Inferior parietal cortex (tissue), 1 donor: ENCODE measurements around the gene SERPINB5.

ENCODE experiments used
- DNase-seq: peaks from one replicate; pipeline ENCODE4 v3.0.0-alpha.2; 2016; ENCODE audit errors: extremely low spot score

The SERPINB5 gene

GRCh38 chr18:63468575-63468974, 8.2 kb upstream of the SERPINB5 start:
- no peak for DNase-seq

DNA sequence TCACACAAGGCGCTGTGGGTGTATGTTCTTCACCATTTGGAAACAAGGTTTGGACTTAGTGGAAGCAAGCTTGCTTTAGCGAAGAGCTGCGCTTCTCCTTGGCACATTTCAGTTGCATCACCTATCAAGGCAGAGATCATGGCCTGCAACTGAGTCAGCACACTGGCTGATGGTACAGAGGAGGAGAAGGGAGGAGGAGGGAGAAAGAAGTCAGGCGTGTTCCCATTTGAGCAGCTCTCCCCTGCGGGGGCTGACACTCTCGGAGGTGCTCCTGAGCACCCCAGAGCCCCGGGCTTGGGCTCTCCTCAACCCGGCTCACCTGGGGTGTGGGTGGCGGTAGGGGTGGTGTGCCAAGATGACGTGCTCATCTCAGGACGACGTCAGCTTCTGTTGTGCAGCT, 6.0 kb upstream of the SERPINB5 start:
- DNase-seq: no peak

- no peak for DNase-seq
Measured at GRCh38 chr18:63472380-63472779, 4.4 kb upstream of the SERPINB5 start.

DNA sequence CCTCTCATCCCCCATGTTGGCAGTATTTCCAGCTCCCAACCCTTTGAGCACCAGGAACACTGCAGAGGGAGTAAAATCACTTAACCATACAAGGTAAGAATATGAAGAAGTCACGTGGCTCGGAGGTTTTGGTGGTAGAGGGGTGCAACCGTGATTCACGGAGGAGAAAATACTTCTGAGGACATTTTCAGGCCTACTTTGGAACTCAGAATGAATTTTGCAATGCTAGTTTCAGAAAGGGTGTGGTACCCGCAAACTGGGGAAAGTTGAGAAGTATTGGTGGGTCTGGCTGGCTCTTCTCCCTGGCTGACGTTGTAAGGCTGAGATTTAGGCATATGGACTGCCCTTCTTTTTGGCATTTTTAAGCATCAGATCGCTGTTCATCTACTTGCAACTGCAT, 442 bp downstream of the SERPINB5 start:
- no peak for DNase-seq

GRCh38 chr18:63477968-63478367, 1.2 kb downstream of the SERPINB5 start:
- DNase-seq: no peak

DNA sequence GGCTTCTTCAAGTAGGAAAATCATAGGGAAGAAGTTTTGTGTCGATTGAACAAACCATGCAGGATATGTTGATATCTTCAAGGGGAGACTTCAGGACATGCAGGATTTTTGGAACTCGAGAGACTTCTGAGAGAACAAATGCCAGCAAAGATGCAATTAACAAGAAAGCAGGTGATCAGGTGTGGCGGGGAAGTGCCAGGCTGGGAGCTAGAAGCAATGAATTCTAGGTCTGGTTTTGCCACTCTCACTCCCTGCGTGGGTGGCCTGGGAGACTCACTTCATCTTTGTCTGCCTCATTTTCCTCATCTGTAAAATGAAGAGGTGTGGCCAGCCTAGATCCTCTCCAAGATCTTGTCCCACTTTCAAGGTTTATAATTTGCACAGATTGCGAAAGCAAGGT, 3.1 kb downstream of the SERPINB5 start:
- DNase-seq: no peak

DNA sequence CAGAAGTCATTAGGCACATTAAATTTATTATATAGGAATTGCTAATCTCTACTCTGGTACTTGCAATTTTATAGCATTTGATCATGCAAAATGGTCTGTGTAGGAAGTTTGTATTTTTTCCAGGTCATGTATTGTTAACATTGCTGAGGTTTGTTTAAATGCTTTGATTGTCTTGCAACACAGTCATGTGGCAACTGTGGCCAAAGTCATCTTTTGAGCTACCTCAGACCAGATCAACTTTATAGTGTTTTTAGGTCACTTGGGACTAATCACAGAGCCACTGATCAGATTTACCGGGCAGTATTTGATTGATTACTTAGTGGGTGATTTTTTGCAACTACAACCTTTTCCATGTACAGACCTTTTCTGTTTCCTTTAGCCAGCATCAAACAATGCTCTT, 3.7 kb downstream of the SERPINB5 start:
- DNase-seq: no peak

DNA sequence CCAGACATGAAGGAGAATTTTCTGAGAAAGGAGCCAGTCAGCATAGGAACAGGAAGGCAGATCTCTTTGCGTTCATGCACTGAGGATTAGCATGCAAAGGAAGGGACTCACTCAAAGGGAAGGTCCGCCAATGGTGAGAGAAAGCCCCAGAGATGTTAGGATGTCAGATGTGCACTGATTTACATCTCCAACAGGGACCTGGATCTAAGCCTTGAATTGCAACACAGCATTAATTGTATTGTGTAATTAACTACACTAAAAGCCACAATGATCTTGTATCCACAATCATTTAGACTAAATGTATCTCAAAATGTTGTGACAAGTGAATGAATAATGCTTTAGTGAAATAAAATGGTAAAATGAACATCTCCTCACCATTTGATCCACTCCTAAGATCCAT, 4.2 kb downstream of the SERPINB5 start:
- DNase-seq: no peak

- DNase-seq: no peak
Measured at GRCh38 chr18:63487676-63488075, 10.9 kb downstream of the SERPINB5 start.

DNA sequence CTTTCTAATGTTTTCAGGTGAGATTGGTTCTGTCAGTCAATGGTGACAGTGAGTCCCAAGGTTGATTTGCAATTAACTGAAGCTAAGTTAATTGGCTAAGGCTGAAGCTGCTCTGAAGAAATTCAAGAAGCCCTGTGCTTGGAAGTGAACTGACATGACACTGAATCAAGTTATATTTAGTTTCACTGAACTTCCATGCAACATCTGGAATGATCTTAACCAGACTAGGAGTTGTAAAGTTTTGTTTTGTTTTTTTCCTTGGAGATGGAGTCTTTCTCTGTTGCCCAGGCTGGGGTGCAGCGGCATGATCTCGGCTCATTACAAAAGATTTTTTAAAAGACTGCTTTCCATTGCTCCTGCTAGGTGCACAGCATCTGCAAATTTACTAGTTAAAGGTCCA, 11.4 kb downstream of the SERPINB5 start:
- DNase-seq: no peak

- no peak for DNase-seq
Measured at GRCh38 chr18:63492851-63493250, 16.1 kb downstream of the SERPINB5 start.

DNA sequence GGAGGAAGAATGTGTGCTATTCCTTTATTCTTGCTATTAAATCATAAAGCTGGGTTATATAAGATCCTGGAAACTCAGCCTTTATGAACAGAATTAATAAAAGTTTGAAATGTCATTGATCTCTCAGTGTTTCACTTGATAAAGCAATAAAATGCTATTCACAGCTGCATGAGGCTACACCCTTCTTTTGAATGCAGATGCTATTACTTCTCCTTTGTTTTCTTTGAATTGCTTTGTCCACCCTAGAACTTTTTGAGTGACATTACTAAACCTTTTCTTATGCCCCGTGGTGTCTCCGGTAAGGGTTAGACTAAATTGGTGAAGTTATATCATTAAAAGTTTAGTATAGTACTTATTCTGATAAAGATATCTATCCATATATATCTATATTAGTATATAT, 18.9 kb downstream of the SERPINB5 start:
- no peak for DNase-seq

DNA sequence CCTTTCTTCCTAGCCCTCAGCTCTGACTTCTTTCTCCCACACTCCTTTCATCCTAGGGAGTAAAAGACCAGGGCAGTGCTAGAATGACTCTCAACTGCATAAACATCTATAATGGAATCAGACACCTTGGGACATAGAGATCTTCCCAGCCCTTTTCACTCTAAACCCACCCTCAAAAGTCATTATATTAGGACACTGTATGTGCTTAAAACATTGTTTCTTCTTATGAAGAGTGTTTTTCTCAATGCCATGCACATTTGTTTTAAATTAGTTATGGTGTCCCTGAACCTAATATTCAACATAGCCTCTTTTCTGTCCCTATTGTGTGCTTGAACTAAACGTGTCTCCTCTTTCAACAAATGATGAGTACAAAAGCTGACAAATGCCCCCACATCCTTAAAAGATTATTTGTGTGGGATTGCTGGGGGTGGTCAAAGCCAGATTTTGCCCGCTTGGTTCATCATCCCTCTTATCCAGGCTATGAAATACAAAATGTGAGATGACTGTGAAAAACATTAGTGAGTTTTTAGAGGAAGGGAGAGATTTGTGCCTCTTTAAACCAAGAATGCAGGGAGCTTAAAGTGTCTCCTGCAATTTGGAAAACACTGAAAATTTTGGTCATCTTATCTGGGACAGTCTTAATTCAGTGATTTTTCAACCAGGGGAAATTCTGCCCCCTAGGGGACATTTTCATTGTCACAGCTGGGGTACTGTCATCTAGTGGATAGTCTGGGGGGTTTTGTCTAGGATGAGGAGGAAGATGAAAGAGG, 29.0 kb downstream of the SERPINB5 start:
- DNase-seq: no peak

DNA sequence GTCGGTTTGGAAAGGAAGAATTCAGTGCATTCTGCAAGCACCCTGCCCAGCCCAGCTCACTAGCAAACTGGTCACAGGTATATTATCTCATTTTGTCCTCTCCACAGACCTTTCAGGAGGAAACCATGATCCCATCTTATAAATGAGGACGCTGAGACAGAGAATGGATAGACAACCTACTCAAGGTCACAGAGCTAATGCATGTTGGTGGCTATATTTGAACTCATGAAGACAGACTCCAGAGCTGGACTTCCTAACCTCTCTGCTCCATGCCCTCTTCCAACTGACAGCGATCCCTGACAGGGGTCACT, 29.5 kb downstream of the SERPINB5 start:
- no peak for DNase-seq

DNA sequence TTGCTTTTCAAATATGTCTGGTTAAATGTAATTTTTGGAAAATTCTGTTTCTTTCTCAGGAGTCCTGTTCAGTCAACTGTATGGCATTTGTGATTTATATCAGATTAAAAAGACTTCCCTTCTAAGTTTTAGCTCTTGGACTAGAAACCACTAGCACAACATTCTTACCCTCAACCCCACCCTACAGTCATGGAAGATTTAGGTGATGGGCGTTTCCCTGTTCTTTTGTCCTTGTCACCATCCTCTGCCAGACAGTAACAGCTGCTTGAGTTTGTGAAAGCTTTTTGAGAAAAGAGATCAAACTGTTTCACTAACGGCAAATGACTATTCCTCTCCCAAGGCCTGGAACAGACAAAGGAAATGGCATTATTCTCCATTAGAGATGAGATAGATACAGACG, 31.8 kb downstream of the SERPINB5 start:
- DNase-seq: no peak

GRCh38 chr18:63511285-63511684, 34.5 kb downstream of the SERPINB5 start:
- peak; percentile 27 for DNase-seq

DNA sequence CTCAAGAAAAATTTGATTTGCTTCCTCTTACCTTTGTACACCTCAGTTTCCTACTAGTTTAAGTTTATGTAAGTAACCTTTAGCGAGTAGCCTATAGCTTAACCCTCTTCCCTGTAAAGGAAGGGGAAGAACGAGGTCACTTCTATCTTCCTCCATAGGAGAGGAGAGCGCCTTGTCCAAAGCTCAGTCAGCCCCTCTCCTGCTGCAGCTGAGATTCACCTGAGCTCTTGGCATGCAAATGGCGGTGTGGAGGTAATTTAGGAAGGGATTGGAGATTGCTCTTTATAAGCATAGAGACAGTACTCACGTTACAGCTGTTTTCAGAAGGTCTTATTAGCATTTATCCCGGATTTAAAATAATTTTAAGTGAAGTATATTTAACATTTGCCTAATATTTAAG, 37.6 kb downstream of the SERPINB5 start:
- no peak for DNase-seq

GRCh38 chr18:63514888-63515678, 38.3 kb downstream of the SERPINB5 start:
- DNase-seq: no peak

DNA sequence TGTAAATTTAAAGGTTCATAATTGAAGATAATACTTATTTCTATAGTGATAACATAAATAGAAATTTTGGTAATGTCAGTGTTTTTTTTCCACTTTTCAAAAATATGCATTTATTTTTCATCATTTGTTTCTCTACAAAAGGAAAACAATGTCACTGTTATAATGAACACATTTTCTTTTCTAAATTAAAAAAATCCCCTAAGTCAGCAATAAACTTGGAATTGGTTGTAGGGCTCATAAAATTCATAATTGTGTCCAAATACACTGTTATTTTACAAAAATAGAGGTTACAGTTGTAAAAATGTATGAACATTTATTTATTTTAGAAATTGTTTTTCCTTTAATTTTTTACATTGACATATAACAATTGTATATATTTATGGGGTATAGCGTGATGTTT, 39.0 kb downstream of the SERPINB5 start:
- DNase-seq: no peak

DNA sequence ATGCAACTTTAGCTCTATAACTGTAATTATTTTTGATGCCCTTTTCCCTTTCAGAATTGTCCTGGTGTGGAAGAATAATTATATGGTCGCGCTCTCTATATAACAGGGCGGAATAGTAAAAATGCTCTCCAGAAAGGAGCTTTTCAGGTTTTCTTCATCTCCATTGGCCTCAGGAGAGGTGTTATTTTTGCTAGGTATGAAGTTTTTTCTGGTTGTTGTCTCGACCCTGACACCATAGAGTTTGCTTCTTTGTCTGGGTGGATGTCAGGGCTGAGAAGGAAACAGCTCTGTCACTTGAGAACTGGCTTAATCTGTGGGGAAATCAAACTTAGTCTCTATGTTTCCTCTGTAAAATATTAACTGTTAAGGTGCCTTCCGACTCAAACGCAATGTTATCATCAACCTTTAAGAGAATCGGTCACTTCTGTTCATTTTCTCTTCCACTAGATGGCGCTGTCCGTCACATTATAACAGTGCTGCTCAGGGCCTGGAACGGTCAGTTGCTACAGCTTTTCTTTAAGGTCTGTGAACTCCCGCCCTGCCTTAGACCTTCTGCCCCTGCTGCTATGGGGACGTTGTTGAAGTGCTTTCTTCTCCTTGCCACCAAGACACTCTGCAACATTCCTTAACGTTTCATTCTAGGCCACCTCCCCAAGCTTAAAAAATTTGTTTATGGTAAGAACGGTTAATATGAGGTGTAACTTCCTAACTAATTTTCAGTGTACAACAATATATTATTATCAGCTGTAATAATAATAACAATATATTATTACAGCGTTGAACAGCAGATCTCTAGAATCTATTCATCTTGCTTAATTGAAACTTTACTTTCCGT, 41.6 kb downstream of the SERPINB5 start:
- peak; percentile 90 for DNase-seq

GRCh38 chr18:63520053-63520685, 43.4 kb downstream of the SERPINB5 start:
- no peak for DNase-seq

DNA sequence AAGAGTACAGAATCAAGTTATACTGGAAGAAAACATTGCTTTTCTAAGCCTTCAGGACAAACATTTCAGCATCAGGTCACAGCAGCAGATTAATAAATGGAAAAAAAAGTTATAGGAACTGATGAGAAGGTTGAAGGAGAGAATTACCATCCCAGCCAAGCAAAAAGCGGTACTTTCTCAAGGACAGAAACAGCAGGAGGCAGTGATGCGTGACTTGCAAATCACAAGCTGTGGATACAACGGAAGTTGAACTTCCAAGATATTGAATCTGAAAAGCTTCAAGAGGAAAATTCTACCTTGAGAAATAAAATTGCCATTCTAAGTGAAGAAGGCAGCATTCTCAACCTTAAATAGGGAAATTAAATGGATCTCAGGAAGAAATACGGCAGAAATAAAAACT, 46.9 kb downstream of the SERPINB5 start:
- DNase-seq: no peak
